Measurements from ENCODE around the gene P2RX5. TPM values are rescaled to one million over a fixed set of nuclear protein-coding genes. Genes with fewer than 3 reads are reported as not detected.
A peak's percentile ranks its signal among the peaks of the same experiment; 100 is the strongest.

The P2RX5 gene
- 10 to 100 TPM in 2 of 6 experiments, 1 to 10 TPM in 4; 5.2 to 16.1 (median 7.0) TPM for total RNA-seq (2021; fragmentation: NEBNext Ultra II Directional; extraction: Animal tissue kit (Norgen Biotek cat#: 25700))
- long read RNA-seq, partial matches to known transcripts: 0 of 6 reads
- long read RNA-seq, other reads (novel, unspliced or antisense): 0 of 6 reads

- H3K4me1 Mint-ChIP-seq (ENCODE audit: low read depth): peaks cover 6% of the 10 kb centered on the region; the same call in 1 of the 2 replicates
- H3K27ac Mint-ChIP-seq: no peak within 1 kb of the TSS; the same call in 1 of the 2 replicates
- H3K9me3 Mint-ChIP-seq: peaks cover 12% of the 10 kb centered on the region
- peaks cover 5% of the 10 kb centered on the region; the same call in 1 of the 2 replicates for H3K36me3 Mint-ChIP-seq (ENCODE audit: low read depth)
- DNase-seq: no peak
- H3K27me3 Mint-ChIP-seq (ENCODE audit: insufficient read depth): peaks cover 5% of the 10 kb centered on the region
- no peak for TF ChIP-seq CTCF (IDR thresholded peaks at IDR 0.05)
- peak within 1 kb of the TSS; percentile 86 for H3K4me3 Mint-ChIP-seq
These were observed at the start of gene P2RX5 for GRCh38 chr17:3695723-3696411. TSS of gene P2RX5 (minus strand) at chr17:3696155. CDS start at chr17:3696005, 150 bp downstream.

- Mint-ChIP-seq H3K4me3 (no peak overlapping the region), H3K27me3 (ENCODE audit: insufficient read depth) (peaks cover 18% of the 10 kb centered on the region), H3K4me1 (ENCODE audit: low read depth) (no peaks in the 10 kb centered on the region), H3K36me3 (ENCODE audit: low read depth) (no peaks in the 10 kb centered on the region), H3K27ac (no peak overlapping the region), H3K9me3 (no peaks in the 10 kb centered on the region)
- no peak for DNase-seq
- TF ChIP-seq CTCF (IDR thresholded peaks at IDR 0.05): no peak
These were observed 49.1 kb upstream of the P2RX5 start for GRCh38 chr17:3745071-3745470.

GRCh38 chr17:3744014-3744413 is 48.1 kb upstream of the P2RX5 start:
- peaks cover 12% of the 10 kb centered on the region for H3K27me3 Mint-ChIP-seq (ENCODE audit: insufficient read depth)
- H3K9me3 Mint-ChIP-seq: no peaks in the 10 kb centered on the region
- H3K27ac Mint-ChIP-seq: no peak overlapping the region
- TF ChIP-seq CTCF (IDR thresholded peaks at IDR 0.05): no peak
- no peaks in the 10 kb centered on the region for H3K4me1 Mint-ChIP-seq (ENCODE audit: low read depth)
- DNase-seq: peak; percentile 21
- H3K36me3 Mint-ChIP-seq (ENCODE audit: low read depth): no peaks in the 10 kb centered on the region
- no peak overlapping the region for H3K4me3 Mint-ChIP-seq

GRCh38 chr17:3740611-3741073 is 44.7 kb upstream of the P2RX5 start:
- Mint-ChIP-seq H3K9me3 (no peaks in the 10 kb centered on the region), H3K36me3 (ENCODE audit: low read depth) (no peaks in the 10 kb centered on the region), H3K4me1 (ENCODE audit: low read depth) (peaks cover 19% of the 10 kb centered on the region), H3K27me3 (ENCODE audit: insufficient read depth) (peaks cover 8% of the 10 kb centered on the region), H3K27ac (no peak overlapping the region), H3K4me3 (no peak overlapping the region)
- no peak for DNase-seq
- TF ChIP-seq CTCF (IDR thresholded peaks at IDR 0.05): no peak

- no peak overlapping the region for H3K27ac Mint-ChIP-seq
- peaks cover 20% of the 10 kb centered on the region for H3K4me1 Mint-ChIP-seq (ENCODE audit: low read depth)
- H3K4me3 Mint-ChIP-seq: no peak overlapping the region
- no peak for DNase-seq
- no peak for TF ChIP-seq CTCF (IDR thresholded peaks at IDR 0.05)
- H3K27me3 Mint-ChIP-seq (ENCODE audit: insufficient read depth): peaks cover 5% of the 10 kb centered on the region
- H3K36me3 Mint-ChIP-seq (ENCODE audit: low read depth): no peaks in the 10 kb centered on the region
- H3K9me3 Mint-ChIP-seq: no peaks in the 10 kb centered on the region
These were observed 43.6 kb upstream of the P2RX5 start for GRCh38 chr17:3739422-3740124.
